HCT116 (cell line): ENCODE results near the gene IL1R1. TPM values are rescaled to one million over a fixed set of nuclear protein-coding genes. Genes with fewer than 3 reads are reported as not detected.

Experiments used
- ATAC-seq: fragments of 200-7000 bp; cut with Tn5 transposase; 2 replicates; pipeline ENCODE4 v1.9.1; 2020; ENCODE audit warnings: mild to moderate bottlenecking, moderate library complexity
- BruUV-seq: library from RNA; stranded (reverse); fragments of 400-500 nt; replicated peaks from 2 replicates; lab custom pipeline; 2021; lab: Mats Ljungman, UMichigan
- CTCF ChIA-PET: fragments of 300-600 bp; sonication (Branson Sonifier 250); formaldehyde crosslinking; loops from one replicate; lab custom pipeline; 2021; ENCODE audit warnings: antibody characterized with exemption; lab: Charles Lee
- POLR2A ChIA-PET: fragments of 300-600, 350-600 bp; sonication (Branson Sonifier 250); formaldehyde crosslinking; loops from one replicate; lab custom pipeline; 2021; ENCODE audit warnings: antibody characterized with exemption; lab: Charles Lee
- RAD21 ChIA-PET, 2 experiments: fragments of 300-600 bp; sonication (Branson Sonifier 250); formaldehyde crosslinking; loops; one replicate each; lab custom pipeline; 2023; ENCODE audit warnings: low total read pairs in 2 of 2; ENCODE audit not compliant: uncharacterized antibody in 2 of 2, unreplicated experiment in 2 of 2, low non-redundant PET in 1 of 2; lab: Charles Lee
- DNase-seq: peaks from one replicate; pipeline ENCODE4 v3.0.0-alpha.2; 2010; ENCODE audit warnings: low read depth, low spot score
- H2AFZ ChIP-seq: fragments of 200-600 bp; shearing (Covaris generic), sonication (generic); 2 replicates; pipeline ENCODE4 v1.6.1; 2017; ENCODE audit warnings: low read depth, mixed run types, mixed read lengths, antibody characterized with exemption, low read length; ENCODE audit not compliant: poor library complexity, severe bottlenecking
- H3K27ac ChIP-seq: 2 replicates; pipeline ENCODE4 v1.5.1; 2012; ENCODE audit warnings: low read depth, low read length
- H3K27me3 ChIP-seq: fragments of 200-600 bp; sonication (generic); 2 replicates; pipeline ENCODE4 v1.6.1; 2016; ENCODE audit warnings: mixed run types, low read length, mixed read lengths; ENCODE audit not compliant: insufficient read depth
- H3K36me3 ChIP-seq, 2 experiments: fragments of 200-500 bp in 1 of 2; fragments of 200-600 bp in 1 of 2; sonication (Bioruptor generic) in 1 of 2; sonication (generic) in 1 of 2; 2 replicates each; pipeline versions ENCODE4 v1.5.1 to v1.6.1; 2014 to 2016; ENCODE audit warnings: low read length in 2 of 2, inconsistent platforms in 1 of 2, mixed read lengths in 1 of 2, mixed run types in 1 of 2; ENCODE audit not compliant: insufficient read depth in 2 of 2, control insufficient read depth in 1 of 2
- H3K4me1 ChIP-seq, 2 experiments: fragments of 200-600 bp in 1 of 2; sonication (generic) in 1 of 2; 2 replicates each; pipeline versions ENCODE4 v1.5.1 to v1.6.1; 2012 to 2017; ENCODE audit warnings: low read length in 2 of 2, inconsistent platforms in 1 of 2, mild to moderate bottlenecking in 1 of 2, mixed read lengths in 1 of 2, mixed run types in 1 of 2, moderate library complexity in 1 of 2; ENCODE audit not compliant: insufficient read depth in 2 of 2, control insufficient read depth in 1 of 2
- H3K4me2 ChIP-seq: fragments of 200-600 bp; sonication (generic); 2 replicates; pipeline ENCODE4 v1.6.1; 2017; ENCODE audit warnings: mixed run types, low read length, mixed read lengths
- H3K4me3 ChIP-seq, 2 experiments: fragments of 200-600 bp in 1 of 2; sonication (generic) in 1 of 2; replicated peaks in 1 of 2; 2 replicates each; pipeline ENCODE4 v1.5.1; 2011 to 2016; ENCODE audit warnings: low read length in 2 of 2, control low read depth in 1 of 2, low read depth in 1 of 2, mild to moderate bottlenecking in 1 of 2, mixed read lengths in 1 of 2, mixed run types in 1 of 2
- H3K79me2 ChIP-seq: fragments of 200-600 bp; sonication (generic); 2 replicates; pipeline ENCODE4 v1.6.1; 2017; ENCODE audit warnings: mild to moderate bottlenecking, mixed run types, low read length, moderate library complexity, mixed read lengths; ENCODE audit not compliant: insufficient read depth
- H3K9ac ChIP-seq: fragments of 200-600 bp; sonication (generic); 2 replicates; pipeline ENCODE4 v1.6.1; 2016; ENCODE audit warnings: low read length, mixed read lengths
- H3K9me2 ChIP-seq: fragments of 200-600 bp; sonication (generic), shearing (Covaris generic); 2 replicates; pipeline ENCODE4 v1.6.1; 2017; ENCODE audit warnings: mixed run types, mild to moderate bottlenecking, moderate library complexity; ENCODE audit not compliant: insufficient read depth
- H3K9me3 ChIP-seq, 2 experiments: fragments of 200-500 bp in 1 of 2; fragments of 200-600 bp in 1 of 2; sonication (Bioruptor generic) in 1 of 2; sonication (generic) in 1 of 2; 2 replicates each; pipeline ENCODE4 v1.6.1; 2014 to 2017; ENCODE audit warnings: low read length in 2 of 2, mixed read lengths in 2 of 2, inconsistent platforms in 1 of 2, low read depth in 1 of 2, mild to moderate bottlenecking in 1 of 2, mixed run types in 1 of 2, moderate library complexity in 1 of 2; ENCODE audit not compliant: control insufficient read depth in 1 of 2, insufficient read depth in 1 of 2
- H4K20me1 ChIP-seq: fragments of 200-600 bp; sonication (generic), shearing (Covaris generic); 2 replicates; pipeline ENCODE4 v1.6.1; 2017; ENCODE audit warnings: mixed run types, mild to moderate bottlenecking, moderate library complexity; ENCODE audit not compliant: insufficient read depth
- CBX3 ChIP-seq: IDR thresholded peaks from 2 replicates; pipeline ENCODE4 v1.6.1; 2012; ENCODE audit warnings: low read depth
- EGR1 ChIP-seq: IDR thresholded peaks from 2 replicates; pipeline ENCODE4 v1.6.1; 2012; ENCODE audit warnings: low read depth
- ELF1 ChIP-seq: IDR thresholded peaks from 2 replicates; pipeline ENCODE4 v1.6.1; 2012; ENCODE audit warnings: low read depth, borderline replicate concordance
- EZH2 ChIP-seq: fragments of 200-600 bp; sonication (generic); IDR thresholded peaks from 2 replicates; pipeline ENCODE4 v1.6.1; 2017; ENCODE audit warnings: antibody characterized with exemption, mixed run types
- EZH2phosphoT487 ChIP-seq: fragments of 200-600 bp; IDR thresholded peaks from 2 replicates; pipeline ENCODE4 v1.6.1; 2018; ENCODE audit warnings: antibody characterized with exemption, borderline replicate concordance
- FOSL1 ChIP-seq: IDR thresholded peaks from 2 replicates; pipeline ENCODE4 v1.6.1; 2012; ENCODE audit warnings: low read depth
- POLR2A ChIP-seq: IDR thresholded peaks from 2 replicates; pipeline ENCODE4 v1.7.0; 2011; ENCODE audit warnings: borderline replicate concordance; ENCODE audit not compliant: insufficient read depth, insufficient read length; ENCODE audit errors: extremely low read depth
- POLR2AphosphoS5 ChIP-seq: IDR thresholded peaks from 2 replicates; pipeline ENCODE4 v1.6.1; 2011; ENCODE audit warnings: mild to moderate bottlenecking, low read depth, low read length, moderate library complexity
- RAD21 ChIP-seq: IDR thresholded peaks from 2 replicates; pipeline ENCODE4 v1.6.1; 2012; ENCODE audit warnings: low read depth, mild to moderate bottlenecking
- SP1 ChIP-seq: IDR thresholded peaks from 2 replicates; pipeline ENCODE4 v1.6.1; 2012; ENCODE audit warnings: low read depth
- SRF ChIP-seq: IDR thresholded peaks from 2 replicates; pipeline ENCODE4 v1.6.1; 2012; ENCODE audit warnings: low read depth
- TCF7L2 ChIP-seq: IDR thresholded peaks from 2 replicates; pipeline ENCODE4 v1.7.0; 2011; ENCODE audit warnings: borderline replicate concordance, inconsistent platforms; ENCODE audit not compliant: insufficient read depth, insufficient read length; ENCODE audit errors: extremely low read depth
- ZFX ChIP-seq: fragments of 450-650 bp; IDR thresholded peaks from 2 replicates; pipeline ENCODE4 v1.6.1; 2017
- intact Hi-C: fragments of 100-400 bp; cut with micrococcal nuclease; formaldehyde crosslinking; loops from 2 replicates; pipeline ENCODE4 v1.10.0; 2022
- total RNA-seq: library from RNA; stranded (reverse); gene quantifications from one replicate; pipeline ENCODE4 v1.2.1, GENCODE V29; 2021; ENCODE audit not compliant: unreplicated experiment
- TF ChIP-seq, protein P1 (sequence below): IDR thresholded peaks from 2 replicates; pipeline ENCODE4 v1.6.1; 2012
- TF ChIP-seq, protein P2 (sequence below): IDR thresholded peaks from 2 replicates; pipeline ENCODE4 v1.6.1; 2012
- TF ChIP-seq, protein P3 (sequence below): IDR thresholded peaks from 2 replicates; pipeline ENCODE4 v1.6.1; 2012; ENCODE audit warnings: low read depth

The IL1R1 gene
- total RNA-seq, 1 experiment from 2014 or later = 5.3 TPM

DNA sequence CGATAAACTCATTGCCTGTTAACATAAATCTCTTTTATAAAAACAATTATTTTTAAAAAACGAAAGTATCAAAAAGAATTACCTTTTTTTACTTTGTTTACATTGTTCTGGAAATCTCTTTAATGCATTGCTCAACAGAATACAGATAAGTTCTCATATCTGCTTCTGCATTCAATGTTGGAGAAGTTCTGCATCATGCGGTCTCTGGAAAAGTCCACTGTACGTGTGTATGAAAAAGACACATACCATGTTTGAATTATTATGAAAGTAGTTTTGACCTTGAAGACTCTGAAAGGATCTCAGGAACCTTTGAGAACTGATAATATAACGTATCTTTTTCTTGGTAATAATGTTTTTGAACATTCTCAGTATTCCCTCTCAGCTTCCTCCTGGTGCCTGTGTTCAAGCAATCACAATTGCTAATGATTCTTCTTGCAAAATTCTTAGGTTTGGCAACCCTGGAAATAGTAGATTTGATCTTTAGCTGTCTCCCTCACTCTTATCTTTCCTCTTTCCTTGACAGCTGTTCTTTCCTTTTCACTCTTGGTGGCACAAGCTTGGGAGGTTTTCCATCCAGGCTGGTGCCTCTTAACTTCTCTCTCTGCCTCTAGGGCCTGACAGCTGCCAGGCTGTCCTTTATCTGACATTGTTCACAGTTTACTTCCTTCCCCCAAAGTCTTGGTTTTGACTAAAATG is 12.4 kb upstream of the IL1R1 start:
- no peak overlapping the region for H3K27ac ChIP-seq
- ATAC-seq = no peak
- BruUV-seq = no TSS peak
- no peaks in the 10 kb centered on the region for H4K20me1 ChIP-seq
- H3K9ac ChIP-seq = no peak overlapping the region
- no peaks in the 10 kb centered on the region for H3K27me3 ChIP-seq
- TF ChIP-seq RAD21 = no peak
- no peak for TF ChIP-seq CBX3
- no peak for TF ChIP-seq ZFX
- TF ChIP-seq EGR1 = no peak
- TF ChIP-seq, protein P1, sequence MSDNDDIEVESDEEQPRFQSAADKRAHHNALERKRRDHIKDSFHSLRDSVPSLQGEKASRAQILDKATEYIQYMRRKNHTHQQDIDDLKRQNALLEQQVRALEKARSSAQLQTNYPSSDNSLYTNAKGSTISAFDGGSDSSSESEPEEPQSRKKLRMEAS = no peak
- TF ChIP-seq POLR2AphosphoS5 = no peak
- peaks cover 0 to 6% of the 10 kb centered on the region in 2 experiments; a peak in 1 of 4 replicates for H3K4me1 ChIP-seq
- no peak overlapping the region for H3K4me2 ChIP-seq
- ChIA-PET RAD21 (no interaction called here), CTCF (no interaction called here), POLR2A (no interaction called here)
- DNase-seq = no peak
- H3K79me2 ChIP-seq = no peaks in the 10 kb centered on the region
- no peaks in the 10 kb centered on the region for H3K9me2 ChIP-seq
- H3K36me3 ChIP-seq = no peaks in the 10 kb centered on the region
- no peak overlapping the region for H2AFZ ChIP-seq
- intact Hi-C loops = no loop called here
- no peaks in the 10 kb centered on the region for H3K9me3 ChIP-seq
- no peak overlapping the region for H3K4me3 ChIP-seq

DNA sequence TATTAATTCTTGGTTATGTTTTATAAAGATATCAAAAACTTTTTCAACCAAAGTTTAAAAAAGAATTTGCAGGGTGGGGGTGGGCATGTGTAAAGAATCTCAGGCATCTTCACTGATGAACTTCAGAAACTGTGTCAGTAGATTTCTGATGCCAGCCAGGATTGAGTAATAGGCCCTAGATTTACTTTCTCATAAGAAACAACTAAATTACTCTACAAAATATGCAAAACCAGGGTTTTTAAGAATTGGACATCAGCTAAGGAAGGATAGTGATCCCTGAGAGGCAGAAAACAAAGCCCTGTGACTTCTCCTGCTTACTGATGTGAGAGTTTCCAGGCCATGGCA is 11.9 kb upstream of the IL1R1 start:
- TF ChIP-seq, protein P2, sequence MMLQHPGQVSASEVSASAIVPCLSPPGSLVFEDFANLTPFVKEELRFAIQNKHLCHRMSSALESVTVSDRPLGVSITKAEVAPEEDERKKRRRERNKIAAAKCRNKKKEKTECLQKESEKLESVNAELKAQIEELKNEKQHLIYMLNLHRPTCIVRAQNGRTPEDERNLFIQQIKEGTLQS = no peak
- TF ChIP-seq CBX3 (no peak), TCF7L2 (no peak), EGR1 (no peak), ZFX (no peak), FOSL1 (no peak), EZH2 (no peak), ELF1 (no peak), POLR2AphosphoS5 (no peak), EZH2phosphoT487 (no peak), SP1 (no peak), POLR2A (no peak), SRF (no peak)
- TF ChIP-seq, protein P3, sequence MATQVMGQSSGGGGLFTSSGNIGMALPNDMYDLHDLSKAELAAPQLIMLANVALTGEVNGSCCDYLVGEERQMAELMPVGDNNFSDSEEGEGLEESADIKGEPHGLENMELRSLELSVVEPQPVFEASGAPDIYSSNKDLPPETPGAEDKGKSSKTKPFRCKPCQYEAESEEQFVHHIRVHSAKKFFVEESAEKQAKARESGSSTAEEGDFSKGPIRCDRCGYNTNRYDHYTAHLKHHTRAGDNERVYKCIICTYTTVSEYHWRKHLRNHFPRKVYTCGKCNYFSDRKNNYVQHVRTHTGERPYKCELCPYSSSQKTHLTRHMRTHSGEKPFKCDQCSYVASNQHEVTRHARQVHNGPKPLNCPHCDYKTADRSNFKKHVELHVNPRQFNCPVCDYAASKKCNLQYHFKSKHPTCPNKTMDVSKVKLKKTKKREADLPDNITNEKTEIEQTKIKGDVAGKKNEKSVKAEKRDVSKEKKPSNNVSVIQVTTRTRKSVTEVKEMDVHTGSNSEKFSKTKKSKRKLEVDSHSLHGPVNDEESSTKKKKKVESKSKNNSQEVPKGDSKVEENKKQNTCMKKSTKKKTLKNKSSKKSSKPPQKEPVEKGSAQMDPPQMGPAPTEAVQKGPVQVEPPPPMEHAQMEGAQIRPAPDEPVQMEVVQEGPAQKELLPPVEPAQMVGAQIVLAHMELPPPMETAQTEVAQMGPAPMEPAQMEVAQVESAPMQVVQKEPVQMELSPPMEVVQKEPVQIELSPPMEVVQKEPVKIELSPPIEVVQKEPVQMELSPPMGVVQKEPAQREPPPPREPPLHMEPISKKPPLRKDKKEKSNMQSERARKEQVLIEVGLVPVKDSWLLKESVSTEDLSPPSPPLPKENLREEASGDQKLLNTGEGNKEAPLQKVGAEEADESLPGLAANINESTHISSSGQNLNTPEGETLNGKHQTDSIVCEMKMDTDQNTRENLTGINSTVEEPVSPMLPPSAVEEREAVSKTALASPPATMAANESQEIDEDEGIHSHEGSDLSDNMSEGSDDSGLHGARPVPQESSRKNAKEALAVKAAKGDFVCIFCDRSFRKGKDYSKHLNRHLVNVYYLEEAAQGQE = no peak
- intact Hi-C loops = no loop called here
- no peak overlapping the region for H3K4me2 ChIP-seq
- H4K20me1 ChIP-seq = no peaks in the 10 kb centered on the region
- no peak overlapping the region for H3K27ac ChIP-seq
- RAD21 ChIA-PET = no interaction called here
- no peaks in the 10 kb centered on the region for H3K36me3 ChIP-seq
- ATAC-seq (no peak), DNase-seq (no peak)
- H3K9me3 ChIP-seq = no peaks in the 10 kb centered on the region
- no peaks in the 10 kb centered on the region for H3K79me2 ChIP-seq
- H2AFZ ChIP-seq = no peak overlapping the region
- no peak overlapping the region for H3K9ac ChIP-seq
- no TSS peak for BruUV-seq
- no peaks in the 10 kb centered on the region for H3K9me2 ChIP-seq
- POLR2A ChIA-PET = no interaction called here
- H3K4me3 ChIP-seq = no peak overlapping the region
- no peaks in the 10 kb centered on the region for H3K27me3 ChIP-seq
- peaks cover 0 to 6% of the 10 kb centered on the region in 2 experiments; a peak in 1 of 4 replicates for H3K4me1 ChIP-seq
- CTCF ChIA-PET = no interaction called here
